Glomerular endothelial cell (primary cell): Measurements from ENCODE around the gene OMA1. TPM values are rescaled to one million over a fixed set of nuclear protein-coding genes. Genes with fewer than 3 reads are reported as not detected.
"Not testable (repeated sequence)": the region's sequence is repeated elsewhere in the genome, so short reads cannot be mapped to it uniquely, and the experiment has no call there.

Source experiments
- DNase-seq: peaks from one replicate; pipeline ENCODE4 v3.0.0-alpha.2; 2011; ENCODE audit warnings: low read depth, low spot score; ENCODE audit errors: extremely low read depth
- total RNA-seq: library from RNA; depleted of rRNA; stranded (reverse); fragments of >200 nt; gene quantifications from 2 replicates; pipeline ENCODE4 v1.2.3, GENCODE V29; 2015

The OMA1 gene
- total RNA-seq, 1 donor from 2014 or later = 8.9 TPM

DNA sequence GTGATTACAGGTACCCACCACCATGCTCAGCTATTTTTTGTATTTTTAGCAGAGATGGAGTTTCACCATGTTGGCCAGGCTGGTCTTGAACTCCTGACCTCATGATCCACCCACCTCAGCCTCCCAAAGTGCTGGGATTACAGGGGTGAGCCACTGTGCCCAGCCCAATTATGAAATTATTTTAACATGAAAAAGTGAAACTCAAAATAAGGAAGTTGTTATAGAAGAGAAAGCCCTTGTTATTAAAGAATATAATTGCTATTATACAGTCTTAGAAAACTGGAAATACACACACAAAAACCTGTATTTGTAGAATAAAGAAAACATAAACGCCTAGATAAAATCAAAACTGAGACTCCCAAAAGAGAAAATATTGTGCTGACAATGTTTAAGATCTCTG is 14.7 kb downstream of the OMA1 start:
- not testable (repeated sequence) for DNase-seq

DNA sequence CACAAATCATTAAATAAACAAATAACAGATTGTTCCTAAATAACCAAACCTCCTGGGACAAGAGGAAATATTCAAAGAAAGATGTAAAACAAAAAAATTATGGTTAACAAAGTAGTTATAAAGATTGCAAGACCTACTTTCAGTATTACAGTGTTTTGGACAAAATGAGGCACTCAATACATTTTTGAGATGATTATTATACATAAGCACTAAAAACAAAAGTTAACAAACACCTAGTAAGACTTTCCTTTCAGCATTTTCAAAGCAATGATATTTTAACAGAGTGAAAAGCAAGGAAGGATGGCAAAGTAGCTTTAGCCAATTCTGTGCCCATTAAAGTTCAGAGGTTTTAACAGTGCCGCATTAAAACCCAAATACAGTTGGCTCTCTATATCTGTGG is 17.2 kb downstream of the OMA1 start:
- DNase-seq = no peak

DNA sequence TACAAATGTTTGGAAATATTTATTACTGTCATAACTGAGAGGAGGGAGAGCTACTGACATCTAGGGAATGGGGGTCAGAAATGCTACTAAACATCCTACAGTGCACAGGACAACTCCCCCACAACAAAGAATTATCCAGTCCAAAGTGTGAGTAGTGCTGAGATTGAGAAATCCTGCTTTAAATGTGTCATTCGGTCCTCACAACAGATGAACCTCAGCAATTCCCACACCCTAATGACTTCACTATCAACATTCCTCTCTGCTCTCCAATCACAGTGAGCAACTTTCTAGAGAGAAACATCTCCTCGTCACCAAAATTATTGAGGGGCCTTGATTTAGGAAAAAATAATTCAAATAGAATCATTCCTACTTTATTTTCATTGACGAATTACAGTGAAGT is 18.0 kb downstream of the OMA1 start:
- DNase-seq = no peak

DNA sequence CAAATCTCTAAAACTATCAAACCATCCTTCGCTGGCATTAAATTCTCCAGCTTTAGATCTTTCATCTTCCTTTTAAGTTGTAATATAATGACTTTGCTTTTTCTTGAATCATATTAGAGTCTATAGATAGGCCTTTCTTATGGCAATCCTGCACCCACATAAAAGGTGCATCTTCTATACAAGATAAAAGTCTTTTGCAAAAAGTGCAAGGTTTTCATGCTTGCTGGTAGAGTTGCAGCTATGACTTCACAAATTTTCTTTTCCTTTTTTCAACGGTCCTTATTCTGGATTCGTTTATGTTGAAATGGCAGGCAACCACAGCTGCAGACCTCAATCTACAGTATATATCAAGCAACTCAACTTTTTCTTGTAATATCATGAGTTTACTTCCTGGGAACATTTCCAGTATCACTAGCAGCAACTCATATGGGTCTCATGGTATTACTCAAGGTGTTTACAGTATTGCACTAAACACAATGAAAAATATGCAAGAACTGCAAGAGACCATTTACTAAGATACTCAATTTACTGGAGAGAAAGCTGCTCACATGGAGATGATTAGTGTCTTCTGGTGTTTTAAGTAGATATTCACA is 22.1 kb downstream of the OMA1 start:
- DNase-seq = no peak

DNA sequence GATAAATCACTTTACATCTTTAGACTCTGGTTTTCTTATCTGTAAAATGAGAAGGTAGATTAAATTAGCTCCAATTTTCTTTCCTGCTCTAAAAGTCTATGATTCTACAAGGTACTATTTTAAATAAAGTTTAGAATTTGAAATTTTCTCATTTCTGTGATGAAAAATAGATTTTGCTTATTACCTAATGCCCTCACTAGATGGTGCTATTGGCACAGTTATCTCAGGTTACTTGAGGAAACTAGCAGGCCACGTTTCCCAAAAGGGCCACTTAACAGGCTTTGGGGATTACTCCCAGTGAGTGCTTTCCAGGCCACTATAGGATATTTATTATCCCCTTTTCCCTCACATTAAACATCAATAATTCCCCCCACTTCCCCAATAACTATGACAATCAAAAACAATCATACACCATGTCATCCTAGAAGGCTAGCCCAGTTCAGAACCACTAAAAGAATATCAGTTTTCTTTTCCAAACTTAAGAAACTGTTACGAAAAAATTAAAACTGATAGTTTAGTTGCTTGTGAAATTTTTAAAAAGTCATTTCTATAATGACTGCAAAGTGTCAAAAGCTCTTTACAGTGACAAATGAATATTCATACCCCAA is 30.6 kb downstream of the OMA1 start:
- peak; percentile 67 for DNase-seq

DNA sequence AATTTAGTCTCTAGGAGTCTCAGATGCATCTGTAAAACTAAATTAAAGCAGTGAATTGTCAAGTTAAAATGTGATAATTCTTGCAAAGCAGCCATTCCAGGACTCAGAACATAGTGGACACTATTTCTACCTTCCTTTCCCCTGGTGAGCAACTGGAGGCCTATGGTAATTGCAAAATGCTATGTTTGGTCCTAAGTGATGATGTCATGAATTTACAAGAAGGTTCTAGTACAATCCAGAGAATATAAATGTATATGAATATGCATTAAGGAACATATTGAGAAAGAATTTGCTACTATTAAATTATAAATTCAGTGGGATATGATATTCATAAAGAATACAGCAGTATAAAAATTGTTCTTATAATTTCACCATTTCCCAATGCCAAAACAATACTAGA is 32.6 kb downstream of the OMA1 start:
- no peak for DNase-seq

DNA sequence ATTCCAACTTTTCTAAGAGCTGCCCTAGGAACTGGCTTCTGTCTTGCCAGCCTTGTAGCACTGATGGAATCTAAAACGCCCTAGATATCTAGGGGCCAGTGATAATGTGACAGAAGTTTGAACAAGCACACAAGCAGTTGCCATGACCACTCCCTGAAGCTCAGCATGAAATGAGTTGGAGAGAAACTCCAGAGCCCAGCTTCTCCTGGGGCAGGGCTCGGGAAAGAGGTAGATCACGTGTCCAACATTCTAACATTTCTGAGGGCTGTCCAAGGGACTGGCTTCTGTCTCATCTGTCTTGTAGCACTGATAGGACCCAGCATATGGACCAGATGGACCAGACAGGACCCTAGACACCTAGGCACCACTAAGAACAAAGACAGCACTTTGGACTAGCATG is 37.9 kb downstream of the OMA1 start:
- DNase-seq = no peak

DNA sequence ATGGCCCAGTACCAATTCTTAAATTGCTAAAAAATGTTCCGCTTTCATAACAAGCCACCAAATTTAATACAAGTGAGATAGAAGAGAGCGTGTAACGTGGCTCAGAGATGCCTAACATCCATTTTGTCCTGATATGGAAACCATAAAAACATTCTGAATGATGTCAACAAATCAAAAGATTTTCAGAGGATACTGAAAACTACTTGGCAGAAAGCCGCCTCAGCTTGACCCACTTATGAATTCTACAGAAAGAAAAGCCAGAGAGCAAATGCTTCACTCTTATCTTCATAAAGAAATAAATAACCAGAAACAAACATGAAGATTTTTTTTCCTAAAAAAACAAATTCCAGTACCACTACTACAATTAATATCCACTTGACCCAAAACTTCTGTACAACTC is 41.2 kb downstream of the OMA1 start:
- DNase-seq = no peak

DNA sequence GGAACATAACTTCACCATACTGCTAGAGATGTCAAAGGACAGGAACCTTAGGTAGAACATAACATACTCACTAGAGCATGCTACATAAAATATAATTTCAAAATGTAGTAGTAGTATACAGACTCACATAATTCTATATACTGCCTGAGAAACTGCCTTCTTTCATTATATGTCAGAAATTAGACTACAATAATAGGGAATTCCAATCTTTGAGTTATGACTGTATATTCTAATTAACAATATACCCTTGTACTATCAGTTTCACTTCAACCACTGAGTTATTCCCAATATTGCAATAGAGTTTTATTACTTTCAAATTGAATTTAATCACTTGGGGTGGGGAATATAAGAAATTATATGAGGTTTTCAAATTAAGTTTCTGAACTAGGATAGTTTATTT is 44.0 kb downstream of the OMA1 start:
- DNase-seq = no peak

DNA sequence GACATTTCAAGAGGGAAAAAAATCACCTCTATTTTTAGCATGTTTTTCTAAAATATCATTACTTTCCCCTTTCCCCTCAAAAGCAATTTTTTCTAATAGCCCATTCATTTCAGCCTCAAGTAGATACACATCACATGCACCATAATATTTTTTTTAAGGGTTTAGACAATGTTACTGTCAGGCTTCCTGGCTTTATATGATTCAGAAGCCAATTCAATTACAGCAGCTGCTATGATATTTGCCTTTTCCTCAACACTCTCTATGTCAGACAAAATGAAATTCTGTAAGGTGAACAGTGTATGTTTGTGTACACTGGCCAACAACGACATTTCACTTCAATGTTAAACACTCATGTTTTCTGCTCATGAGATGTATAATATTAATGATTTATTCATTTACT is 46.5 kb downstream of the OMA1 start:
- no peak for DNase-seq

DNA sequence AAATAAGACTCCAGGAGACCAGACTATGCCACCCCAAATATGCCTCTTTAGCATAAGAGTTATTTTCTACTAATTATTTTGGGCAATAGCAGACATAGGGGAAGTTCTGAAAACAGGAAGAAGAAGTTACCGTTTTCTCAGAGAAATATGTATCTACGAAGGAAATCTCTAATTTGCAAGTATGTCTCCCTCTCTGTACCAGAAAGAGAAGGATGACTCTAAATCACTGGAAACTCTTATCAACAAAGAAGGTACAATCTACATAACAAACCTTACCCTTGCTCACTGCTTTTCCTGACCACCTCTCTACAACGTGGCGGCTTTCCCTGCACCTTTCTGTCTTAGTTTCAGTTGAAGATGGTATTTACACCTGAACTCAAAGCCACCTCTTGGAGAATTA is 49.0 kb downstream of the OMA1 start:
- no peak for DNase-seq

DNA sequence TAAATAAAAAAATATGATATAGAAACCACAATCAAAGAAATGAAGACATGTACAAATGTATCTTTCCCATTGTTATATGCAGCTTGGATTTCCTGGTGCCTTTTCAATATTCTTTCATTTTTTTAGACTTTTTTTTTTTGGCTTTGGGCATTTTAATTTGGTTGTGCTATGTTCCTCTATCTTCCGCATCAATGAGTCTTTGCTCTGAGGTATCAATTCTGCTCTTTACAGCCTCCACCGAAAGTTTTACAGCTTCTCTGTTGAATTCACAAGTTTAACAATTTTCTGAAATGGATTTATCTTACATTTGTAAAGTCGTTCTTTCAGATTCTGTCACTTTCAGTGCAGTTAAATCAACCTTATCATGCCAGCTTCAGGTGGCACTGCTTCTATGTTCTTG is 50.5 kb downstream of the OMA1 start:
- no peak for DNase-seq

DNA sequence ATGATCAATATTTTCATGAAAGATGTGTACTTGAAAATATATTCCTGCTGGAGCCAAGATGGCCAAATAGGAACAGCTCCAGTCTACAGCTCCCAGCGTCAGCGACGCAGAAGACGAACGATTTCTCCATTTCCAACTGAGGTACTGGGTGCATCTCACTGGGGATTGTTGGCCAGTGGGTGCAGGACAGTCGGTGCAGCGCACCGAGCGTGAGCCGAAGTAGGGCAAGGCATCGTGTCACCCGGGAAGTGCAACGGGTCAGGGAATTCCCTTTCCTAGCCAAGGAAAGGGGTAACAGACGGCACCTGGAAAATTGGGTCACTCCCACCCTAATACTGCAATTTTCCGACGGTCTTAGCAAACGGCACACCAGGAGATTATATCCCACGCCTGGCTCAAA is 57.6 kb downstream of the OMA1 start:
- not testable (repeated sequence) for DNase-seq

DNA sequence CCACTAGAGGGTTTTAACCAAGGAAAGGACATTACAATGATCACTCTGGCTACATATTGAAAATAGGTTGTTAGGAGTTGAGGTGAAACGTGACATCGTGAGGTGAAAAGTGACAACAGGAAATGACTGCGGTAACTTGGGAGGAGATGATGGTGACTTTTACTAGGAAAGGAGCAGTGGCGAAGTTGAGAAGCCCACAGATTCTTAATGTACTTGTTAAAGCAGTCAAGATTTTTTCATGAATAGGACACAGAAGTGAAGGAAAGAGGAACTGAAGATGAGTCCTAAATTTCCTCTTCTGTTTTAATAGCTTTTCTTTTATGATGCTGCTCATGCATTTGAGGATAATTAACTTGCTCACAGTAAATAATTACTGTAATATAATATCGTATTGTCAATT is 59.5 kb downstream of the OMA1 start:
- no peak for DNase-seq

DNA sequence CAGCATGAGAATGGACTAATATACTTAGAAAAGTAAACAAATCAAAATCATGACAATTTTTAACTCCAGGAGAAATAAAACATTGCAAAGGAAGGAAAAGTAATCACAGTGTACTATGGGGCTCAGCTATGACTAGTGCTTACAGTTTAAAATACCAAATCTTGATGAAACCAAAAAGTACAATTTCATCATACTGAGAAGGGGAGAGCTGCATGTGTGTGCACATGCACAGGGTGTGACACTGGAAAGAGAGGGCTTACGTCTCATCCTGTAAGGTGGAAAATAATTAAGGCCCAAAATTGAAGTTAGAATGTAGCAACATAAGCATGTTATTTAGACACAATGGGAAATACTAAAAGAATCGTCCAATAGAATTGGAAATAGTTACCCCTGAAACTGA is 64.6 kb downstream of the OMA1 start:
- no peak for DNase-seq

DNA sequence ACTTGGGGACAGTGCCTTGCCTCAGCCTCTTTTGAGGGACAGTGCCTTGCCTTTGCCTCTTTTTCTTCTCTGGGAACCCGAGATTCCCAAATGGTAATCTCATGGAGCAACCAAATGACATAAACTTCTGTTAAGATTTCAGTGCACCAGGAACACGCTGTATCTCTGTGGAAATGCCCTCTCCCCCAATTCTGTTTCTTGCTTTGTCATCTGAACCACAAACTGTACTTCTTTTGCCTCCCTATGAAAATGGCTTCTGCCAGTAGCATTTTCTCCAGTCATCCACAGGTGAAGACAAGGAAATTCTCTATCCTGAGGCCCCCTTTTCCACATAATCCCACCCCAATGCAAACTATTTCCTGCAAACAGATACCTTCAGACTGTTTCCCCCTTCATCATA is 66.3 kb downstream of the OMA1 start:
- DNase-seq = no peak

DNA sequence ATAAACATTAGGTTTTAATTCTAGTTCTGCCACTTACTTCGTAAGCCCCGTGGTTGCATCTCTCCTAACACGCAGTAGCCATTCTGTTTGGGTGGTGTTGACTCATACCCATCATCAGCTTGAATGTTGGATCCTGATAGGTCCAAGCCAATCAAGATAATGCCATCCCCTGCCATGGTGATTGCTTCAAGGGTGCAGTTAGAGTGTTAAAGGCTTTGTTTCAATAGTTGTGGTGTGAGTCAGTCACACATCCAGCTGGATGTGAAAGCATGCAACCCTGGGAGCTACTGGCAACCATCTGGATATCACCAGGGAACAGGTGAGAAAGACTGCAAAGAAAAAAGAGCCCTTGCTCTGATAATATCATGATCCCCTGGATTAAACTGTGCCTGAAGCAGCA is 69.1 kb downstream of the OMA1 start:
- DNase-seq = no peak

DNA sequence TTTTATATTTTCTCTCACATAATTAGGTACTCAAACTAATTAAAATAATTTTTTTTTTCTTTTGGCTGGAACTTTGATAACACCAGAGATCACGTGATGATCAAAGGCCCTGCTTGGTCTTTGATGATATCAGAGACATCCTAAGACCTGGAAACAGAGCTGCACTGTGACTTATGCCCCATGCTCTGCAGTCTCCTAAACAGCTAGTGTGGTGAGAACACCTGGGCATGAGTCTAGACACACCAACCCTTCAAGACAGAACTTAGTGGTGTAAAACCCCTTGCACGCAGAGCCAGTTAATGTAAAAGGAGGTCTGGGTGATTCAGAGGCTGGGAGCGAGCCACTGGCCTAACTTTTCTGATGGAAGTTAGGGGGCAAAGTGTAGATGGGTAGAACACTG is 70.3 kb downstream of the OMA1 start:
- DNase-seq = no peak

DNA sequence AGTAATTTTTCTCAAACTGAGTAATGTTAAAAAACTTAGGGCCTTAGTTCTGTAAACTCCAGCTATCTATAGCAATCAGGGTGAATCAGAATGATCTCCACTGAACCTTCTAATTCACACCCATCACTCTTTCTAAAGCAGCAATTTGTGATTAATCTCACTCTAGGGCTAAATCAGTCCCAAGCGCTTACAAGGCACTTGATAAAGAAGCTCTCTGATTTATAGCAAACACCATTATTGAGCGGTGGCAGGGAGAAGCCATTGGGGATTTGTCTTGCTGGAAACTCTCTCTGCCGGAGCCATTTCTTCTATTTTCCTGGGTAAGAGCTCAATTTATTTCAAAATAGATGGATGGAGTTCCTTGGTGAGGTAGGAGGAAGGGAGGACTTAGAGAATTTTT is 77.0 kb downstream of the OMA1 start:
- DNase-seq = no peak

DNA sequence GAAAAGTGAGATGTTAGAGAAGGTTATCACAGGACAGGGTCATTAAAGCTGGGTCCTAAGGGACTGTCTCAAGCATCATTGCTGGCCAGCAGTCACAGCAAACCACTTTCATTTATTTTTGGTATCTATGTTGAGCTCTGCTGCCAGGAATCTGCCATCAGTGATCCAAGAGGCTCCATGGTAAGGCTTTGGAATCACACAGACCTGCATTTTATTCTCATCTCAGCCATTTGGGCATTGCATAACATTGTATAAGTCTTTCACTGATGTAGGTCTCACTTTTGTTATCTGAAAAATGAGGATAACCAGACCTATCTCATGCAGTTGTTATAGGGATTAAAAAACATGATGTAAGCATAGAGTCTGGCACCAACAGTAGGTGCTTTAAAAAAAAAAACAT is 77.5 kb downstream of the OMA1 start:
- no peak for DNase-seq

DNA sequence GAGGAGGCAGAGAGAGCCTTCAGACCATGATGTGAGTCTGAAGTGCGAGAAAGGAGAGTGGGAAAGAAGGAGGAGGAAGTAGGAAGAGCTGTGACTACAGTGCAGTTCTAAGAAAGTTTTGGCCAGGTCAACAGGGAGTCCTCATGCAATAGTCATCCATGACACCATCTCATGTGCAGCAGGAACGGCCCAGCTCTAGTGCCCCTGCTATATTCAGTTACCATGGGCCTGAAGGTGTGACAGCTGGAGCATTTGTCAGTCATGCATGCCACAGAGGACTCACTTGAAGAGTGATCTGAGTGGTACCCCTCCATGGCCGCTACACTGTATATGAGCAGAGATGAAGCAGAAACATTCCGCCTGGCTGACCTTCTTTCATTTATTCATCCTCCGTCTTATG is 77.9 kb downstream of the OMA1 start:
- DNase-seq = no peak

DNA sequence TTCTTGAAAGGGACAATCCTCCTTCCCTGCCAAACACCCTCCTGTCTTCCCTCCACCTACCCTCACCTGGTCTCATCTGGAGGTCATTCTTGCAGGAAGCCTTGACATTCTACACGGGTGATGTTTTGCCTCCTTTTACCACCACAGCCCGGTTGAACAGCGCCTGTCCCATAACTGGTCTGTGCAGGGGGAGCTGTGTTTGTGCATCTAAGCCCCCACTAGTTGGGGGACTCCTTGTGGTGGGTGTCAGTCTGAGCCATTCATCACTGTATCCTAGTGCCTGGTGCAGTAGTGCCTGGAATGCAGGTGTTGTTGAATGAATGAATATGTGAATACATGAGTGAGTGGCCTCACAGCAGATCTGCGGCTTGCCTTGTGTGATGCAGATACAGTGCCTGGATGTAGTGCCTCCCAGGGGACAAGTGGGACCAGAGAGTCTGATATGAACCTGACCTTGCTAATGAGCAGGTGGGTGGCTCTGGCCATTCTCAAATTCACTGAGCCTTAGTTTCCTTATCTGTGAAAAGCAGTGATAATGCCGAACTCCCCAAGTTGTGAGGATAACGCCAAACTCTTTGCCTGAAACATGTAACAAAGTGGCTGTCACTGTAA is 79.8 kb downstream of the OMA1 start:
- DNase-seq = no peak
